HG03060 (cell line): Measurements from ENCODE around the gene IFI30.

Experiments
- ATAC-seq: cut with Tn5 transposase; IDR thresholded peaks from one replicate; pipeline ENCODE4 v1.9.1; 2021; ENCODE audit warnings: low read depth, moderate number of reproducible peaks; ENCODE audit not compliant: unreplicated experiment

IFI30 gene

GRCh38 chr19:18170714-18171255 lies 2.8 kb upstream of the IFI30 start:
- ATAC-seq, result no peak

DNA sequence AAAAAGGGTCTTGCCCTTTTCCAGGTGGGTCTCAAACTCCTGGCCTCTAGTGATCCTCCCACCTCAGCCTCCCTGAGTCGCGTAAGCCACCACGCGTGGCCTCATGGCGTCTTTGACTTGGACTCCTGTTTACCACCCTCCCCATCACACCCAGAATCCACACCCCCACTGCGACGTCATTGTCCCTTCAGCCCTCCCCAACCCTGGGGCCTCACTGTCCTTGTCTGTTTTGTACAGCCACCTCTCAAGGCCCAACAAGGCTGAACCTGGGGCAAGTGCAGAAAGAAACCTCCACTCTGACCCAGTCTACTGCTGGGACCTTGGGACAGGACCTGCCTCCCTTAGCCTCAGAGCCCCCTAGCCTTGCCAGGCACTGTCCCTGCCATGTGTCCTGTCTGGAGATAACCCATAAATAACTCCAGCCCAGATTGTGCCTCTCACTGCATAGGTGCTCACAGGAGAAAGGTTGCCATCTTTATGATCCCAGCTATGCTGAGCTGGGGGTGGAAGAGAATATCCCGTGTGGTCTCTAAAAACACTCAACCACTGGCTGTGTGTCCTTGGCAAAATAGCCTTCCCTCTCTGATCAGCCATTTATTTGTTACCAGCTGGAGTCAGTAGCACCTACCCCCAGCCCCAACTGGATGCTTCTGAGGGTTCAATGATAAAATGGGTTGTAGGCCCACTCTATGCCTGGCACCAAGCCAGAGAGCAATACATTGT lies 1.8 kb upstream of the IFI30 start:
- ATAC-seq, result no peak

DNA sequence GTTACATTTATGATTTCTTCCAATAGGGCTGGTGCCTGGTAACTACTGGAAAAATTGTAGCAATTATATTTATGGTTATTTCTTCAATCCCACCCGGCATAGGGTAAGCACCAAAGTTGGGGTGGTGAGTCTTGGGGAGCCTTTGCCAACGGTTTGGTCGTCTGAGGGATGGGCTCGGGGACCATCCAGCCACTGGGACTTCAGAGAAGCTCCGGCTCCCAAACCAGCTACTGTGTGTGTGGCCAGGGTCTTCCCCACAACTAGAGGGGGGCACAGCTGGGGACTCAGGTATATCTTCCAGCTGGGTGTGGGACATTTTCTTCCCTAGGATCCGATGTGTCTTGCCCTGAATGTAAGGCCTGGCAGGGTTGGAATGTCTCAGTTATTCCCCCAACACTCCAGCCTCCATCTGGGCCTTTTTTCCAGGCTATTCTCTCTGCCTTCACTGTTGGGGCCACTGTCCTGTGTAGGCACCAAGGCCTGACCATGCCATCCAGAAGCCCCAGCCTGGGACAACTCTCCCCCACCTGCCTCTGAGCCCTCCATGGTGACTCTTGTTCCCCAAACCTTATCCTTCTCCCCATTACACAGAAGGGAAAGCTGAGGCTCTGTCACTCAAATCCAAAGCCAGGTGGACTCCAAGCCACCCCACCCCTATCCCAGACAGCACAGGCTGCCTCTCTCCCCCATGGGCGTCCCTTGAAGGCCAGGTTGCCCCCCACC lies 1.1 kb upstream of the IFI30 start:
- ATAC-seq, result no peak

DNA sequence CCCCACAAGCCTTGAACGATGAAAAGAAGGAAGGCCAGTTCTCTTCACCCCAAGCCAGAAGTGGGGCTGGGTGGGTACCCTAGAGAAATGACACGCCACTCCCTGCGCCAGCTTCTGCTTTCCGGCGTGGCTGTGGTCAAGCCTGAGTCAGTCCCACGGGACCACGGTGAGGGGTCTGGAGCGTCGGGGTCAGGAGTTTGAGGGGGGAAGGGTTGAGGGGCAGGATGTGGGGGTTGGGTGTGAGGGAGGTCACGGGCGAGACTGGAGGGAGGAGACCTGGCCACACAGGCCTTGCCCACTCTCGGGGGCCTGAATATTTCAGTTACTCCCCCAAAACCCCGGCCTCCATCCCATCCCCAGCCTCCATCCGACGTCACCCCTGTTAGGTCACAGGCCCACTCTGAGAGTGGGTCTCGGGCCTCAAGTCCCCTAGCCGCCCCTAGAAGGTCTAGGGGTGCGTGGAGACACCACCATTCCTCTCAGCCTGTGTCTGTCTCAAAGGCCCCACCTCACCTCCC lies 500 bp upstream of the IFI30 start:
- ATAC-seq, result no peak

DNA sequence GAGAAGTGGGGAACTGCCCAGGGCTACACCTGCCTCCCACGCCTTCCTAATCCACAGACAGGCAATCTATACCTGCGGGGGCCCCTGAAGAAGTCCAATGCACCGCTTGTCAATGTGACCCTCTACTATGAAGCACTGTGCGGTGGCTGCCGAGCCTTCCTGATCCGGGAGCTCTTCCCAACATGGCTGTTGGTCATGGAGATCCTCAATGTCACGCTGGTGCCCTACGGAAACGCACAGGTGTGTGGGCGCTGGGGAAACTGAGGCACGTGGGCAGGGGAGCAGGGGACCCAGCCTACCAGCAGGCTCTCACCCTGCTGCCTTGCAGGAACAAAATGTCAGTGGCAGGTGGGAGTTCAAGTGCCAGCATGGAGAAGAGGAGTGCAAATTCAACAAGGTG lies 1.4 kb downstream of the IFI30 start:
- ATAC-seq, result no peak

DNA sequence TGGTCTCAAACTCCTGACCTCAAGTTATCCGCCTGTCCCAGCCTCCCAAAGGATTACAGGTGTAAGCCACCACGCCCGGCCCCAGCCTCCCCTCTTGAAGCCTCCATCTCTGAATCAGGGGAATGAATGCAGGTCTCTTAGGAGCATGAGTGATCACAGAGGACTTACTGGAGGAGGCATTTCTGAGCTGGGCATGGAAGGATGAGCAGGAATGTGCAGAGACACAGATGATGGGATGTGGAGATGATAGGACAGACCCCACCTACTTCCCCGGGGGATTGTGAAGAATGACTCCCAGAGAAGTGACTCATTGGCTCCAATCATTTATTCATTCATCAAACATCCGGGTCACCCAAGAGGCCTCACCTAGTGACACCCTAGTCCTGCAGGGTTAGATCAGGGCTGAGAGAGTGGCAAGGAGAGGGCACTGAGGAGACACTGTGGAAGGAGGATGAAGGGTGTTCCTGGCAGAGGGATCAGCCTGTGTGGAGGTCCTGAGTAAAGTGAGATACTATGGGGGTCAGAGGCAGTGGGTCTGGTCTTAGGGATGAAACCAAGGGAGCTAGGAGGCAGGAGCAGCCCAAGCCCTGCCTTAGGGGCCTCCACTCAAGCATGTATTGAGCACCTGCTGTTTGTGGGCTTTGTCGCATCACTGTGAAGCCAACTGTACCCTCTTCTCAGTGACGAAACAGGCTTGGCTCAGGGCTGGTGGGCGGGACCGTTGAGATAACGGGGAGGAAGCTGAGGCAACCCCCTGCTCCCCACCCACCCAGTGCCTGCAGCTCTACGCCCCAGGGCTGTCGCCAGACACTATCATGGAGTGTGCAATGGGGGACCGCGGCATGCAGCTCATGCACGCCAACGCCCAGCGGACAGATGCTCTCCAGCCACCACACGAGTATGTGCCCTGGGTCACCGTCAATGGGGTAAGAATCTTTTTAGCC lies 3.0 kb downstream of the IFI30 start:
- no peak for ATAC-seq

DNA sequence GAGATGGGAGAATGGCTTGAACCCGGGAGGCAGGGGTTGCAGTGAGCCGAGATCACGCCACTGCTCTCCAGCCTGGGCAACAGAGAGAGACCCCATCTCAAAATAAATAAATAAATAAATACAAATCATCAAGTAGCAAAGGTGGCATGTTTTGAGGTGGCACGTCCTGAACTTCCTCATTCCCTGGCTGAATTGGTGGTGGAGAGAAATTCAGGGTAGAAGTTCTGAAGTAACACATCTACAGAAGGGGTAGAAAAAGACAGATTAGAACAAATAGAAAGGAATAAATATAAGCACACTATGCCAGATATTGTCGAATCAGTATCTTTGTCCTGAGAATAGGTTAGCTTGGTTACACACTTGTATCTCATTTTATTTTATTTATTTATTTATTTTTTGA lies 6.3 kb downstream of the IFI30 start:
- ATAC-seq, result no peak

DNA sequence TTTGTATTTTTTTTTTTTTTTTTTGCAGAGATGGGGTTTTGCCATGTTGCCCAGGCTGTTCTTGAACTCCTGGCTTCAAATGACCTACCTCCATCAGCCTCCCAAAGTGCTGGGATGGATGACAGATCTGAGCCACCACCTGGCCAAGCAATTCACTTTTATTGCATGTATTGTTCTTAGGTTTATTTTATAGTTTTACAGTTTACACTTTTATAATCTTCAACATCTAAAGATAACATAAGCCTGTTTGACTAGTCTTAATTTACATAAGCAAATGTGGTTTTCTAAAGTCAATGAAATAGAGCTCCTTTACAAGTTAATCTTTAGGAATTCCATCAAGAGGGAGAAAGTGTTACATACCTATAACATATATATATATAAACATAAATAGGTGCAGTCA lies 9.9 kb downstream of the IFI30 start:
- ATAC-seq, result no peak

- ATAC-seq, result no peak
Measured at GRCh38 chr19:18185538-18185937, 11.9 kb downstream of the IFI30 start.

- no peak for ATAC-seq
Measured at GRCh38 chr19:18190278-18190677, 16.7 kb downstream of the IFI30 start.

DNA sequence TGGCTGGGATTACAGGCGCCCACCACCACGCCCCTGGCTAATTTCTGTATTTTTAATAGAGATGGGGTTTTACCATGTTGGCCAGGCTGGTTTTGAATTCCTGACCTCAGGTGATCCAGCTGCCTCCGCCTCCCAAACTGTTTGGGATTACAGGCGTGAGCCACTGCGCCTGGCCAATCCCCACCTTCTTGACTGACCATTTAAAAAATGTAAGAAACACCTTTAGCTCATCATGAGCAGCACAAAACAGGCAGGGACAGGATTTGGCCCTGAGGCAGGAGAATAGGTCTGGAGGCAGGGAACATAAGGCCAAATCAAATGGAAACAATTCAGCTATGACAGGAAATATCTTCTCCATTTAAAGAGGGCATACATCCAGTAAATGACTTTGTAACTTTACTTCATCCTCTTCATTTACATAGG lies 18.0 kb downstream of the IFI30 start:
- no peak for ATAC-seq

DNA sequence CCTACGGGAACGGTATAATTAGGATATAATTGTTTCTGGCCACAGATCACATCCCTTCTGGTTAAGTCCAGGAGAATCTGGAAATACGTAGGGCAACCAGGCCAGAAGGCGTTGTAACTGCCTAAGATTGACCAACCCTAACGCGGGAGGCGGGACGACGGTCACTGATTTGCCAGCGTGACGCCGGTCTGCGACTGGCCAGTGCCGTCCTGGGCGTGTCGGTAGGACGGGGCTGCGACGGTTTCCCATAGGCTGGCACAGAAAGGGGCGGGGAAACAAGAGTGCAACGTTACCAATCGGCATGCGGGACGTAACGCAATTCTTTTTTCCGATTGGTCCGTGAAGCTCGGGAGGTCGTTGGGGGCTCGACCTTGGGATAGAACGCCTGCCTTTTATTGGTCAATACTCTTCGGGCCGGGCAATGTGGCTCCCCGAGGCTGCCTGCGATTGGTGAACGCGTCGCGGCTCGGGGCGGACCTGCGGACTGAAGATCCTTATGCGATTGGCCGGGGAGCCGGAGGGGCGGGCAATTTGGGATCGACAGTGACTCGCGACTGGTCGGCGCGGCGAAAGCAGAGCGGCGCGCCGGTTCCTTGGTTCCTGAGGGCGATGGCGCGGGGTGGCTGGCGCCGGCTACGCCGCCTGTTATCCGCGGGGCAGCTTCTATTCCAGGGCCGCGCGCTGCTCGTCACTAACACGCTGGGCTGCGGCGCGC lies 19.2 kb downstream of the IFI30 start, which contains the start of gene MPV17L2:
TSS of gene MPV17L2 (plus strand) at position 546 of the 715 bp plus-strand sequence. CDS start at position 610, 64 bp downstream.
- ATAC-seq, result peak; percentile 72

GRCh38 chr19:18193388-18194180 lies 20.0 kb downstream of the IFI30 start:
- ATAC-seq, result no peak

- no peak for ATAC-seq
Measured at GRCh38 chr19:18194181-18194530, 20.5 kb downstream of the IFI30 start.

- no peak for ATAC-seq
Measured at GRCh38 chr19:18194554-18195238, 21.1 kb downstream of the IFI30 start.

- no peak for ATAC-seq
Measured at GRCh38 chr19:18196511-18196845, 22.9 kb downstream of the IFI30 start.

- no peak for ATAC-seq
Measured at GRCh38 chr19:18197306-18197705, 23.7 kb downstream of the IFI30 start.

DNA sequence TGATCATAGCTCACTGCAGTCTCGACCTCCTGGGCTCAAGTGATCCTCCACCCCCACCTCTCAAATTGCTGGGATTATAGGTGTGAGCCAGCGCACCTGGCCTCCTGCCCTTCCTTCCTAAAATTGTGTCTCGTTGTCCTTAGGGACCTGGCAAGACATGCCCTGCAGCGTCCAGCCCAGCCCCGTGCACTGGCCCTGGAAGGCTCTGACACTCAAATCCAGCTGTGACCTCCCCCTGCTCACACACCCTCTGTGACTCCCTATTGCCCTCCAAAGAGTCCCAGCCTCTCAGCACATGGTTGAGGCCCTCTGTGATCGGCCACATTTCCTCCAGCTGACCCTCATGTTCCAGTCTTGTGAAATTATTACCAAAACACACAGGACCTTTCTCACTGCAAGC lies 24.3 kb downstream of the IFI30 start:
- no peak for ATAC-seq

GRCh38 chr19:18198374-18198773 lies 24.8 kb downstream of the IFI30 start:
- ATAC-seq, result no peak
